GM18507 (cell line): ENCODE data around the gene ZNF444.

Experiments
- DNase-seq: peaks from one replicate; pipeline ENCODE4 v3.0.0; 2011; ENCODE audit warnings: low read depth; ENCODE audit not compliant: insufficient read length; ENCODE audit errors: extremely low spot score
- FAIRE-seq: peaks from 2 replicates; lab custom pipeline; 2011; peaks lifted over from hg19 to GRCh38; lab: Jason Lieb, UNC

Gene ZNF444

DNA sequence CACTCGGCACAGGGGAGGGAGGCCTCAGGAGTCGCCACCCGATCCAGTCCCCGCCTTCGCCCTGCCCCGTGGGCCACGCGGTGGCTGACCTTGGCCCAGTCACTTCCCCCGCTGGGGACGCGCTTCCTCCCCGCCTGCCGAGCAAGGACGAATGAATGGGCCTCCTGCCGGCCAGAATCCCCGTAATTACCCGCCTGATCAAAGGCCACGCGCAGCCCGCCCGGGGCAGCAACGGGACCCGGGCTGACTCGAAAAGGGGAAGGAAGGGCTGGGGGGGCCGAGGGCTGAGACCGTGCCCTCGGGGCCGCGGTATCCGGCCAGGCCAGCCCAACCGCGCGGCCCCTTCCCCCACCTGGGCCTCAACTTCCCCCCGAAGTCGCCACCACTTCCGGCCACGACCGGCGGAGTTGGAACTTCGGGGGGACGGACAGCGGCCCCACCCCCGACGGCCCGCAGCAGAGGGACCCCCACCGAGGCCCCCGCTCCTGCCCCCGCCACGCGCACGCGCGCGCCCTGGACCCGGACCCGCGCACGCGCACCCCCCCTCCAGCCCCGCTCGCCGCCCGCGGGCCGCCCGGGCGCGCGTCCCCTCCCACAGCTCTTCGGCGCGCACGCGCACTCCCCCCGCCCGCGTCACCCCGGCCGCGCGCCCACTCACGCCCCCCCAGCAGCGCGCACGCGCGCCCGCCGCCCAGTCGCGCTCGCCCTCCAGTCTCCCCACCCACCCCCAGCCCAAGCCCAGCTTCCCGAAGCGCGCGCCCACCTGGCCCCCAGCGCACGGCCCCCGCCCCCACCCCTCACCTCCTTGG lies 20.5 kb upstream of the ZNF444 start:
- DNase-seq (peak; percentile 64), FAIRE-seq (peak; percentile 51)

DNA sequence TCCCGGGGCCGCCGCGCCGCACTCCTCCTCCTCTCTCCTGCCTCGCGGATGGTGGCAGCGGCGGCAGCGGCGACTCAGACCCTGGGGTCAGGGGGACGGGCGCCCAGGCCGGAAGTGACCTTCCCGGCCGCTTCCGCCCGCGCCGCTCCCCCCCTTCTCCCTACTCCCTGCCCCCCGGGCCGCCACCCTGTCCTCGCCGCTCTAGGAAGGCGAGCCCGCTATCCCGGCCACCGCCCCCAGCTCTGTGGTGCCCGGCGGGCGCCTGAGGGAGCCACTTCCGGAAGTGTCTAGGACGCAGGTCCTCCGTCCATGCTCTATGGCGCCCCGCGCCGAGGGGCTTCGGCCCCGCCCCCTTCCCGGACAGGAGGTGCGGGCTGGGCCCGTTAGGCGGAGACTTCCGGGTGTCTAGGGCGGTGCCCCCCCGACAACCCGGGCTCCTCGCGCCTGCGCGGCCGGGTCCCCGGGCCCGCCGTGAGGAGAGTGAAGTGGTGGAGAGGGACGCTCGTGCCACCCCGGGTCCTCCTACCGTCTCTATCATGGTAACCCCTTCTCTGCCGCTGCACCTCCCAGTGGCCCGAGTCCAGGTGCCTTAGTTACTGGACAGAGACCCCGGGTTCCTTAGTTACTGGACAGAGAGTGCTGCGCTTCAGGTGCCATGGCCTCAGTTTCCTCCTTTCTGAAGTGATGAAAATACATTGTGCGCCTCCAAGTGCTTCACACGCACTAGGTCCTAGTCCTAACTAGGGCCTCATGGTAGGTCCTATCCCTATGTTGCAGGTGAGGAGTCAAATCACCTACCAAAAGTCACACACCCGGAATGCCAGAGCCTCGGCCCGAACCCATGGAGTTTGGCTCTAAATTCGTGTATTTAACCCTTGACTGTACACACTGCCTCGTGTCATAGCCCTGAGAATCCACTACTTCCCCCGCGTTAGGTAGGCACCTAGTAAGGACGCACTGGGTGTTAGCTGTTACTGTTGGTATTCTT lies 19.6 kb upstream of the ZNF444 start, which contains the start of gene ZNF787:
ZNF787 (minus strand) TSS at position 116 of the 988 bp plus-strand sequence. CDS start 18,078 bp downstream, outside the sequence.
- DNase-seq: peak; percentile 96
- FAIRE-seq: peak; percentile 95

DNA sequence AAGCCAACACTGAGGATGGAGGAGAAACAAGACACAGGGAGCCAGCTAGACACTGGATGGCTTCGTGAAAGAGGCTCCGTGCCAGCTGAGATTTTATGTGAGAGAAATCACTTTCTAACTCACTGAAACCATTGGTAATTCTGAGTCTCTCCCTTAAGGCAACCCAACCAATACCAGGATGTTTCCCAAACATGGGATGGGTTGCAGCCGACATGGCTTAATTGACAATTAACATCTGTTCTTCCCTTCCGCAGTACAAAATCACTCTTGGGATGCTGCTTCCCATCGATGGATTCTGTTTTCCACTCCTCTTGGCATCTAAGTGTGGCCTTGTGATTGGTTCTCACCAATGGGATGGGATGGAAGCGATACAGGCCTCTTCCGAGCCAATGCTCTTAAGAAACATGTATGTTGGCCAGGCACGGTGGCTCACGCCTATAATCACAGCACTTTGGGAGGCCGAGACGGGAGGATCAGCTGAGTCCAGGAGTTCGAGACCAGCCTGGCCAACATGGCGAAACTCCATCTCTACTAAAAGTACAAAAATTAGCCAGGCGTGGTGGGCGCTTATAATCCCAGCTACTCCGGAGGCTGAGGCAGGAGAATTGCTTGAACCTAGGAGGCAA lies 17.7 kb upstream of the ZNF444 start:
- FAIRE-seq (no peak), DNase-seq (no peak)

GRCh38 chr19:56124578-56124977 lies 16.5 kb upstream of the ZNF444 start:
- FAIRE-seq (no peak), DNase-seq (no peak)

DNA sequence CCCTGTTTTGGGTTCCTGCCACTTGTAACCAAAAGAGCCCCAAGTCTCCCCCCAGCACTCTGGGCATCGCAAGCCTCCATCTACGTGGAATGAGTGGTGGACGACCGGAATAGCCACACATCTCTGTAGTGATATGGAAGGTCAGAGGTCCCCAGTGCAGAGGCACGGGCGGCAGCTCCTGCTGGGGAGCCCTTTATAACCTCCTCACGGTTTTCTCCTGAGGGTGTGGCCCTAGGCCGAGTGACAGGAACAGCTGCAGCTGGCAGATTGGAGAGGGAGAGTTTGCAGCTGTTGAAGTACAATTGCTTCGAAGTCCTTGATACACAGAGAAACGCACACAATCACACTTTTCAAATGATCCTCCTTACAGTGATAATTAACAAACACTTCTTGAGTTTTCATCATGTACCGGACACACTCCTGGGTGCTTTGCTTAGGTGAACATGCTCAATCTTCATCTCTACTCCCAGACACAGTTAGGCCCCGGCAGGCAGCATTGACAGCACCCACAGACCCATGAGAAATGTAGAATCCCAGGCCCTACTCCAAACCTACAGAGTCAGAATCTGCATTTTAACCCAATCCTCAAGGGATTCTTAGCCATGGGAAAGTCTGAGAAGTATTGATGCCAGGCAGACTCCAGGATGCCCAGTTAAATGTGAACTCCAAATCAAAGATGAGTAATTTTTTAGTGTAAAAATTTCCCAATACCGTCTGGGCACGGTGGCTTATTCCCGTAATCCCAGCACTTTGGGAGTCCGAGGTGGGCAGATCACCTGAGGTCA lies 15.1 kb upstream of the ZNF444 start:
- FAIRE-seq: no peak
- DNase-seq: no peak

DNA sequence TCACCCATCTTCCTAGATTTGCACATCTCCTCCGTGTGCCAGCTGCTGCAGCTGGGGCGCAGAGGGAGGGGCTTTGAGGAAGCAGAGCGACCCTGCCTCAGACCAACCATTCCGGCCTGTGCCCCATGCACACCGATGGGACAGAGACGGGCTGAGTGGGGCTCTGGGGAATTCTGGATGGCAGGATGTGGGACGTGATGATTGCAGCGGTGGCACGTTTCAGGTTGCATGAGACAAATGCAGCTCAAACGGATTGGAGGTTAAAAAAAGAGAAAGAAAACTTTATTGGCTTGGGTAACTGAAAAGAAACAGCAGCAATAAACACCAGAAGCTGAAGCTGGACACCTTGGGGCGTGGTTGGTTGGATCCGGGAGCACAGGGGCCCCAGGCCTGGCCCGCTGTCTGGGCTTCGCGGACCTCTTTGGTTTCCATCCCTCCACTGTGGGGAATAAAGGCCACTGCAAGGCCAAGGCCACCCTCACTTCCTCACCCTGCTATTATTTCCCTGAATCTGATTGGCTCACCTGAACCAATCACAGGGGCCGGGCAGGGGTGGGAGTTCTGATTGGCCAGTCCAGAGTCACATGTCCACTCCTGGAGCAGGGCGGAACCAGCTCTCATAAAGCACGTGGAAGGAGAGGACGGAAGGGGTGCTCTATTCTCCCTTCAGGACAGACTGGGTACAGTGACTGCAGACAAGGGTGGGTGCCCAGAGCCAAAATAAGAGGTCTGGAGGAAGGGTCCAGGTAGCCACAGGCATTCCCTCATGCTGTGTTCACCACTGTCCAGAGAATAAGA lies 13.9 kb upstream of the ZNF444 start:
- DNase-seq (no peak), FAIRE-seq (no peak)

DNA sequence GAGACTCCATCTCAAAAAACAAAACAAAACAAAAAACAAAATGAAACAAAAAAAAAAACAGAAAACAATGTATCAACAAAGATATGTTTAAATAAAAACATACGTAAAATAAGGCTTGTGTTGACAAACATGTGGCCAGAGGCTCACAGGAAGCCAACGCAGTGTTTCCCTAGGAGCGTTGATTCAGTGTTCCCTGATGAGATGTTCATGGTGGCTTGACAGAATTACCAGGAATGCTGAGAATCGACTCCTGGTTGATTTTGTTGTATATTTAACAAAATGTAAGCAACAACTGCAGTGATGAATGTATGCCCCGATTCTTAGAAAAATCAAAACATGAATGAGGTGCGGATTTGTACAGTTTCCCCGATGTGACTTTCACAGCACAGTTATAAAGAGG lies 11.1 kb upstream of the ZNF444 start:
- no peak for FAIRE-seq
- no peak for DNase-seq

DNA sequence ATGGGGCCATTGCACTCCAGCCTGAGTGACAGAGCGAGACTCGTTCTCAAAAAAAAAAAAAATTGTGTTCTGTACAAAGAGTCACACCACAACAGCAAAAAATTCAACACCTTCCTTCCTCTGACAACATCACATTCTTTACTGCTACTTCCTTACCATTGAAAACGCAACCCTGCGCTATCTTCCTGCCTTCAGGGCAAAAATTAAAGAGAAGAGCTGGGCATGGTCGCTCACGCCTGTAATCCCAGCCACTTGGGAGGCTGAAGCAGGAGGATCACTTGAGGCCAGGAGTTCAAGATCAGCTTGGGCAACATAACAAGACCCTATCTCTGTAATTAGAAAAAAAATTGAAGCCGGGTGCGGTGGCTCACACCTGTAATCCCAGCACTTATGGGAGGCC lies 9.4 kb upstream of the ZNF444 start:
- DNase-seq: no peak
- FAIRE-seq: no peak

DNA sequence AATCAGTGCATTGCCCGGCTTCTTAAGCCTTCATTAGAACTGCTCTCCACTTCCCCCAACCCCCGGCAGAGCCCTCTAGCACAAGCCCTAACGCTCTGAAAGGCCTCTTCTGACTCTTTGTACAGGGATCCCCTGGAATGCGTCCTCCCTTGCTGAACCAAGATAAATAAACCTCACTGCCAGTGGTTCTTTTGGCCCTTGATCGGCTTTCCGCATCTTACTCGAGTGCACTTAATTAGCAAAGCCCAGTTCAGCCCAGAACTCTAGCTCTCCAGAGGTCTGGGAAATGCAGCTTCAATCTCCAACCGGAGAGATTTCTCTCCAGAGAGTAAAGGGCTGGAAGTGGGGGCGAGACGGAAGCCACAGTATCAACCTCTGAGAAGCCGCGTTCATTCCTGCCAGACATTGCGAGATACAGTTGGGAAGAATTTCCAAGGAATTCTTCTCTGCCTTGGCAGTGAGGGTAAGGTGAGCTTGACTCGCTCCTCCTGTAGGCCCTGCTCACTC lies 8.7 kb upstream of the ZNF444 start:
- FAIRE-seq: no peak
- no peak for DNase-seq

- peak; percentile 69 for FAIRE-seq
- no peak for DNase-seq
These were observed 7.0 kb upstream of the ZNF444 start for GRCh38 chr19:56133858-56134653.

DNA sequence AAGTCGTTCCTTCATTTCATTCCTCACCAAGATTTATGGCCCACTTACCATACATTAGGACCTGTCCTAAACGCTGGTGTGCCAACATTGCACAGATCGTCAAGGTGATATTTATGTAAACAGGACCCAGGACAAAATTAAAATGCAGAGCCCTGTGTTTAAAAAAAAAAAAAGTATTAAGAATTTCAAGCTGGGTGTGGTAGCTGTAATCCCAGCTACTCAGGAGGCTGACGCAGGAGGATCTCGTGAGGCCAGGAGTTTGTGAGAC lies 6.5 kb upstream of the ZNF444 start:
- FAIRE-seq: no peak

DNA sequence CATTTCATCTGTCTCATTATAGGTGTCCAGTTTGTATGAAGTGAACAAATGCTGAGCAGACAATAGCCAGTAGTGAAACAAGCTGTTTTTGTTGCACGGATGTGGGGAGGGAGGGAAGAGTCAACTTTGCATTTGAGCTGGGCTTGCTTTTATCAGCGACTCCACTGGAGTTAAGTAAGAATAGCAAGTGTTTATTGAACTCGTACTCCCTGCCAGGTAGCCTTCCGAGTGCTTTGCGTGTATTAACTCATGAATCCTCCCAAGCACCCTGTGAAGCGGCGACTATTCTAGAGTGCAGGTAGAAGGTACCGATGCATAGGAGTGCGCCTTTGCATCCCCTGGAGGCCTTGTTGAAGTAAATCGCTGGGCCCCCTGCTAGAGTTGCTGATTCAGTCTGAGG lies 4.7 kb upstream of the ZNF444 start:
- FAIRE-seq: no peak
- DNase-seq: no peak

More for the DNA sequence above, 6.5 kb upstream of the ZNF444 start:
- DNase-seq: no peak

- FAIRE-seq (no peak), DNase-seq (no peak)
These were observed 3.7 kb upstream of the ZNF444 start for GRCh38 chr19:56137405-56137804.

GRCh38 chr19:56138069-56138468 lies 3.0 kb upstream of the ZNF444 start:
- FAIRE-seq (no peak), DNase-seq (no peak)

DNA sequence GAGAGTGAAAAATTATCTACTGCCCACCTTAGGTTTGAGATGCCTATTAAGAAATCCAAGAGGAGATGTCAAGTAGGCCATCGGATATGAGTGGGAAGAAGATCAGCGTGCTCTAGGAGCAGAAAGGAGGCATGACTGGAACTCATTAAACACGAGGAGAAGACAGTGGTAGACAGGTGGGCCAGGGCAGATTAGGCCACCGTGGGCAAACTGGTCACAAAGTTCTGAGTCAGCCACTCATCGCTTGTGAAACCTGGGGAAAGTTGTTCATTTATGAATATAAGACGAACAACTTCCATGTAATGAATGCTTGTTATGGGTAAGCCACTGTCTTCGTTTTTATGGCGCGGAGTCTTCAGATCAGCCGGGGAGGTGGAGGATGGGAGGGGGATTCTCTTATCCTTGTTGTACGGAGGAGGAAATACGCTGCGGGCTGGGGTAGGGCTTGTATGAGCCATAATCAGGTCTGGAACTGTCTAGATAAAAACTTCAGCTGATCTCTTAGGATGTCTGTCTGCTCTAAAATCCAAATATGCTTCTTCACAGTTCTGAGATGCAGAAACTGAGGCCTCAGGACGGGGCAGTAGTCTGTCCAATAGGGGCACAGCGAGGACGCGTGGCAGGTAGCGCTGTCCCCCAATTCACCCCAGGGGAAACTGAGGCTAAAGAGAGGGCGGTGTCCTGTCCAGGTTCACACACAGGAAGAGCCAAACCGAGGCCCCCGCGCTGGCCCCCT lies 1.1 kb upstream of the ZNF444 start:
- FAIRE-seq (no peak), DNase-seq (no peak)

DNA sequence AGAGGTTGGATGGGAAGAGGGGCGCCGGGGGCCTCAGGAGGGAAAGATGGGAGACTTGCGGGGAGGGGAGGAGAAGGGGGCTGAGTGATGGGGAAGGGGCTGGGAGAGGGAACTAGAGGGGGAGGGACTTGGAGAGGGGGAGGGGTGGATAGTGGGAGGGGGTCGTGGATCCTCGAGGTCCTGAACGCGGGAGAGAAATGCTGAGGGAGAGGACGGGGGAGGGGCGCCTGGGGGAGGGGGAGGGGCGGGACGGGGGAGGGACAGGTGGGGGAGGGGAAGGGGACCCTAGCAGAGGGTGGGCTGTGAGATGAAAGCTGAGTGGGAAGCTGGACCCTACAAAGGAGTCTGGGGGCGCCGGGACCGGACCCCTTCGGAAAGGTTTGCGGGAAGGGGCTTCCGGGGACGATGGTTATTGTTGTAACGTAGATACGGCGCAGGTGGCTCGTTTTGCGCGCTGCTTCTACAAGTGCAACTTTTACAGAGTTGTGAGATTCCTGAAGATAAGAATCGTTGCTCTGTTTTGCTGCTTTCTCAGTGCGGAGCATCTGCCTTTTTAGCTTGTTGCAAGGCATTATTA lies 418 bp downstream of the ZNF444 start:
- DNase-seq: no peak
- FAIRE-seq: no peak
